Mesothelial cell of epicardium (in vitro differentiated cells): ENCODE measurements around the gene MOG. TPM values are rescaled to one million over a fixed set of nuclear protein-coding genes. Genes with fewer than 3 reads are reported as not detected.

Experiments
- DNase-seq, 2 experiments: peaks; one replicate each; pipeline ENCODE4 v3.0.0; 2021; ENCODE audit warnings: low spot score in 2 of 2; ENCODE audit not compliant: unreplicated experiment in 2 of 2
- H3K27ac Mint-ChIP-seq: 2 replicates; pipeline ENCODE4 v1.8.0; 2021; ENCODE audit warnings: mixed read lengths
- H3K27me3 Mint-ChIP-seq: 2 replicates; pipeline ENCODE4 v1.8.0; 2021; ENCODE audit warnings: low read depth, mixed read lengths
- H3K36me3 Mint-ChIP-seq: 2 replicates; pipeline ENCODE4 v1.8.0; 2021; ENCODE audit warnings: mixed read lengths
- H3K4me1 Mint-ChIP-seq: 2 replicates; pipeline ENCODE4 v1.8.0; 2021; ENCODE audit warnings: mixed read lengths
- H3K4me3 Mint-ChIP-seq: 2 replicates; pipeline ENCODE4 v1.8.0; 2021; ENCODE audit warnings: mild to moderate bottlenecking, moderate library complexity, mixed read lengths
- H3K9me3 Mint-ChIP-seq: 2 replicates; pipeline ENCODE4 v1.8.0; 2021; ENCODE audit warnings: mixed read lengths
- total RNA-seq: library from RNA; stranded (reverse); gene quantifications from 3 replicates; pipeline ENCODE4 v1.2.1, GENCODE V29; 2021
- TF ChIP-seq, protein P1 (sequence below): fragments of 200-600 bp; sonication (generic); IDR thresholded peaks from one replicate; pipeline ENCODE4 v1.5.0; 2021; ENCODE audit warnings: antibody characterized with exemption; ENCODE audit not compliant: unreplicated experiment

The MOG gene
- total RNA-seq, 1 donor from 2014 or later: 0.65 TPM

DNA sequence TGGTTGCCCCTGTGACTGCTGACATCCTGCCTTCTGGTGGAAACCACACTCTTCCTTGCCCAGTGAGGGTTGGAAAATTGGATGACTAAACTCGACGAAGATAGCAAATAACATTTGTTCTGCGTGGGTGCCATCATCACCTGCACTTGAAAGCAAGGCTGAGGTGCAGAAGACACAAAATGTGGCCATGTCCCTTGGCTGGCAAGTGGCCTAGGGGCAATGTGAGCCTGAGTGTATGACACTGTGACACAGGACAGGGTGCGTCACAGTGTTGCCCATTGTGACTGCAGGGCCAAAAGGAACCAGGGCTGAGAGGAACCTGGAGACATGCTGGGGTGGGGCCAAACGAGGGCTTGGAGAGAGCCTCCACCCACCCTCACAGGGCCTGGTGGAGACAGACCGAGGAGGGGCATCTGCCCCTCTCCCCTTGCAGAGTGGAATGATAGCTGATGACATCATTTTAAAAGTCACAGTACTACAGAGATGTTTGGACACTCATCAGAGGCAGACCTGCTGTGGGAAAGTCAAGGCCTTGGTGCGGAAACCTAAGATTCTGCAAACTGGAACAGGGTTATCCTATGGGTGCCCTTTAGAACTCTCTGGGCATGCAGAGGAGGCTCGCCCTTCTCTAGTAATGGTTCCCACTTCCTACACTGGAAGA lies 53.5 kb downstream of the MOG start:
- TF ChIP-seq, protein P1, sequence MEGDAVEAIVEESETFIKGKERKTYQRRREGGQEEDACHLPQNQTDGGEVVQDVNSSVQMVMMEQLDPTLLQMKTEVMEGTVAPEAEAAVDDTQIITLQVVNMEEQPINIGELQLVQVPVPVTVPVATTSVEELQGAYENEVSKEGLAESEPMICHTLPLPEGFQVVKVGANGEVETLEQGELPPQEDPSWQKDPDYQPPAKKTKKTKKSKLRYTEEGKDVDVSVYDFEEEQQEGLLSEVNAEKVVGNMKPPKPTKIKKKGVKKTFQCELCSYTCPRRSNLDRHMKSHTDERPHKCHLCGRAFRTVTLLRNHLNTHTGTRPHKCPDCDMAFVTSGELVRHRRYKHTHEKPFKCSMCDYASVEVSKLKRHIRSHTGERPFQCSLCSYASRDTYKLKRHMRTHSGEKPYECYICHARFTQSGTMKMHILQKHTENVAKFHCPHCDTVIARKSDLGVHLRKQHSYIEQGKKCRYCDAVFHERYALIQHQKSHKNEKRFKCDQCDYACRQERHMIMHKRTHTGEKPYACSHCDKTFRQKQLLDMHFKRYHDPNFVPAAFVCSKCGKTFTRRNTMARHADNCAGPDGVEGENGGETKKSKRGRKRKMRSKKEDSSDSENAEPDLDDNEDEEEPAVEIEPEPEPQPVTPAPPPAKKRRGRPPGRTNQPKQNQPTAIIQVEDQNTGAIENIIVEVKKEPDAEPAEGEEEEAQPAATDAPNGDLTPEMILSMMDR: no peak
- Mint-ChIP-seq H3K27me3 (peaks cover 92% of the 10 kb centered on the region), H3K36me3 (no peaks in the 10 kb centered on the region), H3K4me1 (no peaks in the 10 kb centered on the region), H3K4me3 (no peak overlapping the region), H3K27ac (no peak overlapping the region), H3K9me3 (no peaks in the 10 kb centered on the region)
- no peak for DNase-seq

DNA sequence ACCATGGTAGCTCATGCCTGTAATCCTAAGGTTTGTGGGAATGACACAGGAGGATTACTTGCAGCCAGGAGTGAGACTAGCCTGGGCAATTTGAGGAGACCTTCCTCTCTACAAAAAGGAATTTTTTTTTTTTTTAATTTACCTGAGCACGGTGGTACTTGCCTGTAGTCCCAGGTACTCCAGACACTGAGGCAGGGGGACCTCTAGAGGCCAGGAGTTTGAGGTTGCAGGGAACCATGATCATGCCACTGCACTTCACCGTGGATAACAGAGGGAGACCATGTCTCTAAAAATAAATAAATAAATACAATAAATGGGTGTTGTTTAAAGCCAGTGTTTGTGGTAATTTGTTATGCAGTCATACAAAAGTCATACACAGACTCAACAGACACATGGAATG lies 64.0 kb downstream of the MOG start:
- H3K9me3 Mint-ChIP-seq: no peaks in the 10 kb centered on the region
- H3K4me3 Mint-ChIP-seq: no peak overlapping the region
- H3K27me3 Mint-ChIP-seq: peaks cover 68% of the 10 kb centered on the region
- no peak for DNase-seq
- TF ChIP-seq, protein P1: no peak
- no peak overlapping the region for H3K27ac Mint-ChIP-seq
- H3K36me3 Mint-ChIP-seq: no peaks in the 10 kb centered on the region
- H3K4me1 Mint-ChIP-seq: no peaks in the 10 kb centered on the region

Other genes with a start within 250 kb of the MOG start
- not detected in 3 replicates for gene OR12D1, start 242.2 kb upstream of the MOG start, total RNA-seq
- not detected in 3 replicates for gene OR10C1, start 217.8 kb upstream of the MOG start, total RNA-seq
- gene OR11A1, start 200.0 kb upstream of the MOG start, total RNA-seq: not detected in 3 replicates
- gene OR2H1, start 199.9 kb upstream of the MOG start, total RNA-seq: not detected in 3 replicates
- not detected in 3 replicates for gene MAS1L, start 169.1 kb upstream of the MOG start, total RNA-seq
- 0.47 to 0.50 TPM (median 0.49 TPM) in 3 replicates for gene UBD, start 97.4 kb upstream of the MOG start, total RNA-seq
- gene OR2H2, start 72.0 kb upstream of the MOG start, total RNA-seq: not detected in 3 replicates
- gene GABBR1, start 23.9 kb upstream of the MOG start, total RNA-seq: 130 to 138 TPM (median 134 TPM) in 3 replicates
- gene ZFP57, start 24.1 kb downstream of the MOG start, total RNA-seq: 0.11 TPM in 2 of 3 replicates, not detected in the other
- gene HLA-F, start 66.3 kb downstream of the MOG start, total RNA-seq: 2.0 to 2.5 TPM (median 2.1 TPM) in 3 replicates
- 0.29 to 0.70 TPM (median 0.56 TPM) in 3 replicates for gene HLA-G, start 170.7 kb downstream of the MOG start, total RNA-seq